ENCODE data around the gene PPM1A.

Gene PPM1A

GRCh38 chr14:60327447-60328331 lies 78.7 kb downstream of the PPM1A start:
- peak; percentile 83 for DNase-seq

GRCh38 chr14:60328583-60328982 lies 79.6 kb downstream of the PPM1A start:
- DNase-seq: no peak

DNA sequence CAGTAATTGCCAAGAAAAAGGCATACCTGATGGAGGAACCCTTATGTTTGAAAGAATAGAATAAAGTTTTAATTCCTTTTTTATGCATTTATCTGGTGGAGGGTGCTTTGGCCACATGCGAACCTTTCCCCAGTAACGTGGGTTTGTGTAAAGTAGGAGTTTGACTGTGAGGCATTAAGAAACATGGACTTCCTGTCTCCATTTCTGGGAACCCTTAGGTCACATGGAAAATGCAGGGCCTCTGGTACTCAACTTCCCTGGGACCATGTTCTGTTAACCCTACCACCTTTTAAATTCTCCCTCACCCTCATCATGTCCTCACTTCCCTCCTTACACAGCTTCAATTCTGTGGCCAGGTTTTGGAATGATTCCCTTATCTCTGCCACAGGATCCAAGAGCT lies 80.3 kb downstream of the PPM1A start:
- no peak for DNase-seq

DNA sequence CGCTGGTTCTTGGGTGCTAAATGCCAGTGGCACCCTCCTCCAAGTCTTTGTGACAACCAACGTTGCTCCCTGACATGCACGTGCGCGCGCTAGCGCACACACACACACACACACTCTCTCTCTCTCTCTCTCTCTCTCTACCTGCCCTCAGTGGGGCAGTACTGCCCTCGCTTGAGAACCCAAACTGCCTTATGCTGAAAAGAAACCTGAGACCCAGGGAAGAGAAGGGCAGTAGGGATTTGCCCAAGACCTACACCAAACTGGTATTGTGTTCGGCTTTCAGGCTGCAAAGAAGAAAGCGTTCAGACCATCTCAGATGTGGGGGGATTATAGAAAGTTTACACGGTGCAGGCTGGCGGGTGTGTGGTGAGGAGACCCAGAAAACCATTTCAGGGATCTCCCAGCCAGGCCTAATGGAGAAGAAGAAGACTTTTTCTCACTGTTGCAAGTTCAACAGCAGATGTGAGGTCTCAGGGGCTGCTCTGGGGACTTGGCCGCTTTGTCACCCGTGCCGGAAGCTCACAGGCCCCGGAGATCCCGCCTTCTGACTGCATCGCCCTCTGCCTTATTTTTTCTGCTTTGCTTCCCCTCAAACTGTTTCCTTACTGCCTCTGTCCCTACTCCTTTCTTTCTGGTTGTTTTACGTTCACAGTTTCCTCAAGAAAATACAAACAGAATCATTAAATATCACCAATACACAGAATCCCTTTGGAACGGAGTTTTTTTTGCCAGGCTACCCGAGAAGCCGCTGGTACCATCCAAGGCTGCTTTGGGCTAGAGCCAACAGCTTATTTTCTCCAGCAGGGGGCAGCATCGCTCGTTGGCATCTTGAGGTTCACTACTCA lies 82.4 kb downstream of the PPM1A start:
- DNase-seq: peak; percentile 91

- DNase-seq: no peak
Observed at GRCh38 chr14:60332046-60332399, 83.0 kb downstream of the PPM1A start.

GRCh38 chr14:60332869-60333268 lies 83.8 kb downstream of the PPM1A start:
- DNase-seq: no peak

DNA sequence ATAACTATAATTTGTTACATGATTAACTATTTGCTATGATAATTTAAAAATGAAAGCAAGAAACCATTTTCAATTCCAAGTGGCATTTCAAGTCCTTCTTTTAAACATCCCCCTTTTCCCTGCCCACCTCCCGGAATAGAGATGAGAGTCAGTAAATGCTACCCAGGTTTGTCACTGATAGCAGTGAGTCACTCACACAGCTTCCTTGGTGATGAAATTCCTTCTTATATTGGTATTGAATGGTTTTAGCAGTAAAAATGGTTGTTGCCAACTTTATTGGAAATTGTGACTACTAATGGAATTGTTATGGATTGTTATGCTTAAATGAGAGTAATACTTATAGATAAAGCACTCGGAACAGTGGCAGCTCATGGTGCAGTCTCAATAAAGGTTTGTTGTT lies 90.5 kb downstream of the PPM1A start:
- no peak for DNase-seq

DNA sequence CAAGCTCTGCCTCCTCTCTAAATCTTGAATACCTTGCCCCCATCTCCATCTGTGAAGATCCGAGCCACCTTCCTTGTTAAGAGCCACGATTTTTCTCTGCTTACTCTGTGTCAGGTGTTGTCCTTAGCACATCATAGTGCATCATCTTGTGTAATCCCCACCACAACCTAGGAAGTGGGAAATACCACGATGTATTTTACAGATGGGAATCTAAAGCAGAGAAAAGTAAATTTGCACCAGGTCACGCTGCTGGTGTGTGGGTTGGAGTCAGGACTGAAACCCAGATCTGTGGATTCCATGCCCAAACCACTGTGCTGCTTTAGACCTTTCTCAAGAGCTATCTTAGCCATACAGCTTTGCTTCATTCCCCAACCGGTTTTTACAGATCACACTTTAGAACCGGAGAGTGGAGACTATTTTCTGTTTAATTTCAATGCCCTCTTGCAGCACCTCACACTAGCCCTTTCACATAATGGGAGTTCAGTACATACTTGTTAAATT lies 94.6 kb downstream of the PPM1A start:
- no peak for DNase-seq

- no peak for DNase-seq
Observed at GRCh38 chr14:60344751-60345150, 95.7 kb downstream of the PPM1A start.

GRCh38 chr14:60346706-60347105 lies 97.7 kb downstream of the PPM1A start:
- no peak for DNase-seq

DNA sequence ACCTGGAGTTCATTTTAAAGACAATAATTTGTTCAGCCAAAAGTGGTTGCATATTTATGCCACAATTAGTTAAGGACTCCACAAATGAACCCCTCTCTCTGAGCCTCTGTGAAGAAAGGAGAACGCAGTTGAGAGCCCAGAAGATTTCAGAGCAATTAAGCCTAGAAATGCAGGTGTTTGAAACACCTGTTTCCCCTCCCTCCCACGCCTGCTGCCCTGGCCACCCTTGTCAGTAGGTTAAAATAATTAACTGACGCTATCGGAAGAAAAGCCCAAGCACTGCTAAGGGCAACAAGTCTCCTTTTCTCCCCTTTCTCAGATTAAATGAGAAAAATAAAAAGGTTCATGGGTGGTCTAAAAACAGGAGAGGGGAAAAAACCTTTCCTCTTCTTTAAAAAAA lies 99.2 kb downstream of the PPM1A start:
- no peak for DNase-seq

All from NCI-H526 treated with DMSO at 0.1 percent for 48 hours (cell line).